ENCODE data around the gene ITIH3. TPM values are rescaled to one million over a fixed set of nuclear protein-coding genes. Genes with fewer than 3 reads are reported as not detected.

The ITIH3 gene
- polyA plus RNA-seq, 1 experiment = 1.7 TPM

DNA sequence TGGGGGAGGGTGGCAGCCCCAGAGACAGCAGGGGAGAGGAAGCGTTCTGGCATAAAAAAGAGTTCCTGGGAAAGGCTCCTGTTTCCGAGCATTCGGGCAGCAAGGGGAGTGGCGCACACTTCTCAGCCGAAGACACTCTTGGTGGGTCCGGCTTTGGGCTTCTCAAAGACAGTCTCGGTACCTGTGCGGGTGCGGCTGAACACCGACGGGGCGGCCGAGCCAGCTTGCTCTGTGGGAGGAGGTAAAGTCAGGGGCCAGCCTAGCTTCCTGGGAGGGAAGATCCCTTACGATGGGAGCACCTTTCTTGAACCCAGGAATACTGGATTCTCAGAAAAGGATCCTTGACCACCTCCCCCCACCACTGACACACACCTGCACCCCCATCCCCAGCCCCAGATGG, 38.6 kb downstream of the ITIH3 start:
- TF ChIP-seq CTCF (IDR thresholded peaks at IDR 0.05; ENCODE audit: insufficient read depth, low read depth, low read length) = no peak
- H3K36me3 ChIP-seq (ENCODE audit: control insufficient read depth, insufficient read depth, low read length) = peaks cover 3% of the 10 kb centered on the region
- CTCF ChIA-PET = interaction anchor here (1.2 to 2.5 kb wide), 2 partner anchors 12 to 14 kb away, joined by 4 to 10 read pairs; no protein-coding TSS in a partner anchor
- no peaks in the 10 kb centered on the region for H3K27me3 ChIP-seq (ENCODE audit: control insufficient read depth, insufficient read depth, low read length)
- no peak overlapping the region for H3K4me3 ChIP-seq (ENCODE audit: low read depth, low read length)
- POLR2A ChIA-PET = no interaction called here
- no peak for DNase-seq (ENCODE audit: low read depth)

GRCh38 chr3:52834871-52835501, 40.4 kb downstream of the ITIH3 start, which contains the start of gene MUSTN1:
TSS of gene MUSTN1 (minus strand) at chr3:52835019. CDS start at chr3:52834948, 71 bp downstream.
- POLR2A ChIA-PET = no interaction called here
- DNase-seq (ENCODE audit: low read depth) = no peak
- no peak for TF ChIP-seq CTCF (IDR thresholded peaks at IDR 0.05; ENCODE audit: insufficient read depth, low read depth, low read length)
- peaks cover 3% of the 10 kb centered on the region for H3K36me3 ChIP-seq (ENCODE audit: control insufficient read depth, insufficient read depth, low read length)
- no peak within 1 kb of the TSS for H3K4me3 ChIP-seq (ENCODE audit: low read depth, low read length)
- CTCF ChIA-PET = interaction anchor here (1.1 to 5.3 kb wide), 4 partner anchors 11 to 16 kb away, joined by 3 to 30 read pairs (median 7); no protein-coding TSS in a partner anchor
- H3K27me3 ChIP-seq (ENCODE audit: control insufficient read depth, insufficient read depth, low read length) = no peaks in the 10 kb centered on the region

DNA sequence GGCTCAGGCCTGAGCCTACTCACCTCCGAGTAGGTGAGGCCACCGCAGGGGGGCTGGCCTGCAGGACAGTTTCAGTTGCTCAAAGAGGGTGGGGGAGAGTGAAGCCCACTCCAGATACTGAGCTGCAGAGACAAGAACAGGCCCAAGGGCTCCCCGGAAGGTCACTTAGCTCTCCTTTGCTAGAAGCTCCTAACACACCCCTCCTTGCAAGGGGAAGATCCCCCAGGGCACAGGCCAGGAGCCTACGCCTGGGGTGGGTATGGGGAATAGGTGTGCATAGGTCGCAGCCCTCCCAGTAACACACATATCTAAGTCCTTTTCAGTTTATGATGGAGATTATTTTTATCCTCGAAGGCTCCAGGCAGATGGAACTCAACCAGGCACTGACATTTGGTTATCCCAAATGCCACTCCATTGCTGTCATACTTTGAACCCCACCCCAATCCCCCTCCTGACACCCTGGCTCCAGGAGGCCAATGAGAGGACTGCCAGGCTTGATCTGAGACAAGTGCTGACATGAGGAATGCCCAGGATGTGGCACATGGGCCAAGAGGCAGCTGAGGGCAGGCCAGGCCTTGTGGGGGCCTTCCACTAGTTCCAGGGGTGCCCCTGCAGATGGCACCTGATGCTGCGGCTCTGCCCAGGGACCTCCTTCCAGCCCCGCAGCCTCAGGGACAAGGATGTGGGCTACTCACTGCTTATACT, 41.3 kb downstream of the ITIH3 start:
- Histone ChIP-seq H3K27me3 (ENCODE audit: control insufficient read depth, insufficient read depth, low read length) (no peaks in the 10 kb centered on the region), H3K4me3 (ENCODE audit: low read depth, low read length) (no peak overlapping the region), H3K36me3 (ENCODE audit: control insufficient read depth, insufficient read depth, low read length) (peaks cover 5% of the 10 kb centered on the region)
- ChIA-PET CTCF (interaction anchor here (1.1 to 5.3 kb wide), 3 partner anchors 11 to 15 kb away, joined by 4 to 30 read pairs (median 10); no protein-coding TSS in a partner anchor), POLR2A (no interaction called here)
- TF ChIP-seq CTCF (IDR thresholded peaks at IDR 0.05; ENCODE audit: insufficient read depth, low read depth, low read length) = no peak
- DNase-seq (ENCODE audit: low read depth) = no peak

GRCh38 chr3:52836471-52836845, 41.9 kb downstream of the ITIH3 start:
- CTCF ChIA-PET = interaction anchor here (5.3 kb wide), 1 partner anchor 10 kb away, joined by 30 read pairs; no protein-coding TSS in a partner anchor

More at GRCh38 chr3:52836471-52836845, 41.9 kb downstream of the ITIH3 start:
- H3K27me3 ChIP-seq (ENCODE audit: control insufficient read depth, insufficient read depth, low read length) = no peaks in the 10 kb centered on the region
- no peak for DNase-seq (ENCODE audit: low read depth)
- H3K36me3 ChIP-seq (ENCODE audit: control insufficient read depth, insufficient read depth, low read length) = peaks cover 7% of the 10 kb centered on the region
- POLR2A ChIA-PET = interaction anchor here (0.6 kb wide), 1 partner anchor 12 kb away, joined by 3 read pairs; no protein-coding TSS in a partner anchor
- no peak overlapping the region for H3K4me3 ChIP-seq (ENCODE audit: low read depth, low read length)
- no peak for TF ChIP-seq CTCF (IDR thresholded peaks at IDR 0.05; ENCODE audit: insufficient read depth, low read depth, low read length)

Data from BJ (cell line).